ENCODE measurements around the gene NLRP7.

- TF ChIP-seq CTCF (conservative IDR thresholded peaks at IDR 0.05 in 1 of 2, IDR thresholded peaks at IDR 0.05 in 1 of 2; ENCODE audit: extremely low read depth in 1 of 2, insufficient read depth in 1 of 2, low read depth in 1 of 2, low read length in 2 of 2) (no peak), EZH2 (IDR thresholded peaks at IDR 0.05; ENCODE audit: borderline replicate concordance, low read length) (no peak)
Measured at GRCh38 chr19:54952591-54953344, 5.4 kb upstream of the NLRP7 start.
